ENCODE data around the gene TMEM141.

The TMEM141 gene

GRCh38 chr9:136790640-136791515 is at the start of gene TMEM141:
TSS of gene TMEM141 (plus strand) at chr9:136791344. CDS start at chr9:136791371, 27 bp downstream.
- peak within 1 kb of the TSS; percentile 88 for H3K9ac ChIP-seq (ENCODE audit: low read depth, low read length)
- H3K36me3 ChIP-seq (ENCODE audit: insufficient read depth, low read length) = no peaks in the 10 kb centered on the region
- H3K4me1 ChIP-seq (ENCODE audit: insufficient read depth, low read length) = peaks cover 9% of the 10 kb centered on the region; the same call in 1 of the 2 replicates
- H3K9me3 ChIP-seq (ENCODE audit: control insufficient read depth, insufficient read depth, low read length) = no peaks in the 10 kb centered on the region

GRCh38 chr9:136741883-136742571 is 49.1 kb upstream of the TMEM141 start:
- Histone ChIP-seq H3K9me3 (ENCODE audit: control insufficient read depth, insufficient read depth, low read length) (no peaks in the 10 kb centered on the region), H3K36me3 (ENCODE audit: insufficient read depth, low read length) (no peaks in the 10 kb centered on the region), H3K9ac (ENCODE audit: low read depth, low read length) (no peak overlapping the region), H3K4me1 (ENCODE audit: insufficient read depth, low read length) (no peaks in the 10 kb centered on the region)

GRCh38 chr9:136742591-136743391 is 48.4 kb upstream of the TMEM141 start, which contains the start of gene LCN10:
TSS of gene LCN10 (minus strand) at chr9:136742940. CDS start at chr9:136742903, 37 bp downstream.
- Histone ChIP-seq H3K9ac (ENCODE audit: low read depth, low read length) (no peak within 1 kb of the TSS), H3K36me3 (ENCODE audit: insufficient read depth, low read length) (no peaks in the 10 kb centered on the region), H3K4me1 (ENCODE audit: insufficient read depth, low read length) (no peaks in the 10 kb centered on the region), H3K9me3 (ENCODE audit: control insufficient read depth, insufficient read depth, low read length) (no peaks in the 10 kb centered on the region)

GRCh38 chr9:136743639-136744211 is 47.4 kb upstream of the TMEM141 start:
- no peaks in the 10 kb centered on the region for H3K36me3 ChIP-seq (ENCODE audit: insufficient read depth, low read length)
- no peaks in the 10 kb centered on the region for H3K4me1 ChIP-seq (ENCODE audit: insufficient read depth, low read length)
- H3K9me3 ChIP-seq (ENCODE audit: control insufficient read depth, insufficient read depth, low read length) = no peaks in the 10 kb centered on the region
- H3K9ac ChIP-seq (ENCODE audit: low read depth, low read length) = no peak overlapping the region

- H3K36me3 ChIP-seq (ENCODE audit: insufficient read depth, low read length) = no peaks in the 10 kb centered on the region
- H3K9ac ChIP-seq (ENCODE audit: low read depth, low read length) = no peak overlapping the region
- H3K4me1 ChIP-seq (ENCODE audit: insufficient read depth, low read length) = no peaks in the 10 kb centered on the region
- no peaks in the 10 kb centered on the region for H3K9me3 ChIP-seq (ENCODE audit: control insufficient read depth, insufficient read depth, low read length)
Measured at GRCh38 chr9:136744773-136745172, 46.4 kb upstream of the TMEM141 start.

GRCh38 chr9:136745389-136746154 is 45.6 kb upstream of the TMEM141 start:
- Histone ChIP-seq H3K36me3 (ENCODE audit: insufficient read depth, low read length) (no peaks in the 10 kb centered on the region), H3K4me1 (ENCODE audit: insufficient read depth, low read length) (no peaks in the 10 kb centered on the region), H3K9ac (ENCODE audit: low read depth, low read length) (no peak overlapping the region), H3K9me3 (ENCODE audit: control insufficient read depth, insufficient read depth, low read length) (no peaks in the 10 kb centered on the region)

GRCh38 chr9:136746155-136746490 is 45.0 kb upstream of the TMEM141 start:
- Histone ChIP-seq H3K9me3 (ENCODE audit: control insufficient read depth, insufficient read depth, low read length) (no peaks in the 10 kb centered on the region), H3K9ac (ENCODE audit: low read depth, low read length) (no peak overlapping the region), H3K36me3 (ENCODE audit: insufficient read depth, low read length) (no peaks in the 10 kb centered on the region), H3K4me1 (ENCODE audit: insufficient read depth, low read length) (no peaks in the 10 kb centered on the region)

- H3K4me1 ChIP-seq (ENCODE audit: insufficient read depth, low read length) = no peaks in the 10 kb centered on the region
- H3K9me3 ChIP-seq (ENCODE audit: control insufficient read depth, insufficient read depth, low read length) = peaks cover 3% of the 10 kb centered on the region; the same call in 1 of the 2 replicates
- H3K36me3 ChIP-seq (ENCODE audit: insufficient read depth, low read length) = no peaks in the 10 kb centered on the region
- no peak overlapping the region for H3K9ac ChIP-seq (ENCODE audit: low read depth, low read length)
Measured at GRCh38 chr9:136746621-136747020, 44.5 kb upstream of the TMEM141 start.

- no peak overlapping the region for H3K9ac ChIP-seq (ENCODE audit: low read depth, low read length)
- H3K9me3 ChIP-seq (ENCODE audit: control insufficient read depth, insufficient read depth, low read length) = peaks cover 3% of the 10 kb centered on the region; the same call in 1 of the 2 replicates
- no peaks in the 10 kb centered on the region for H3K4me1 ChIP-seq (ENCODE audit: insufficient read depth, low read length)
- H3K36me3 ChIP-seq (ENCODE audit: insufficient read depth, low read length) = no peaks in the 10 kb centered on the region
Measured at GRCh38 chr9:136747161-136748060, 43.7 kb upstream of the TMEM141 start.

GRCh38 chr9:136748201-136748600 is 42.9 kb upstream of the TMEM141 start, which contains the start of gene LCN6:
TSS of gene LCN6 (minus strand) at chr9:136748525. CDS start at chr9:136748483, 42 bp downstream.
- no peaks in the 10 kb centered on the region for H3K4me1 ChIP-seq (ENCODE audit: insufficient read depth, low read length)
- H3K9me3 ChIP-seq (ENCODE audit: control insufficient read depth, insufficient read depth, low read length) = peaks cover 3% of the 10 kb centered on the region; the same call in 1 of the 2 replicates
- no peak within 1 kb of the TSS for H3K9ac ChIP-seq (ENCODE audit: low read depth, low read length)
- no peaks in the 10 kb centered on the region for H3K36me3 ChIP-seq (ENCODE audit: insufficient read depth, low read length)

- no peaks in the 10 kb centered on the region for H3K4me1 ChIP-seq (ENCODE audit: insufficient read depth, low read length)
Measured at GRCh38 chr9:136748666-136749611, 42.2 kb upstream of the TMEM141 start.

GRCh38 chr9:136750526-136750925 is 40.6 kb upstream of the TMEM141 start:
- Histone ChIP-seq H3K4me1 (ENCODE audit: insufficient read depth, low read length) (no peaks in the 10 kb centered on the region), H3K36me3 (ENCODE audit: insufficient read depth, low read length) (no peaks in the 10 kb centered on the region), H3K9me3 (ENCODE audit: control insufficient read depth, insufficient read depth, low read length) (peaks cover 3% of the 10 kb centered on the region; the same call in 1 of the 2 replicates), H3K9ac (ENCODE audit: low read depth, low read length) (no peak overlapping the region)

More at GRCh38 chr9:136748666-136749611, 42.2 kb upstream of the TMEM141 start:
- Histone ChIP-seq H3K9me3 (ENCODE audit: control insufficient read depth, insufficient read depth, low read length) (peaks cover 3% of the 10 kb centered on the region; the same call in 1 of the 2 replicates), H3K9ac (ENCODE audit: low read depth, low read length) (no peak overlapping the region), H3K36me3 (ENCODE audit: insufficient read depth, low read length) (no peaks in the 10 kb centered on the region)
